Endothelial cell (in vitro differentiated cells): ENCODE results near the gene ZBTB4. TPM values are rescaled to one million over a fixed set of nuclear protein-coding genes. Genes with fewer than 3 reads are reported as not detected.

ENCODE experiments used
- DNase-seq: peaks from one replicate; pipeline ENCODE4 v3.0.0; 2021; ENCODE audit warnings: low spot score
- H3K27ac Mint-ChIP-seq: one replicate; pipeline ENCODE4 v1.8.0; 2021; ENCODE audit warnings: mixed read lengths, inconsistent platforms; ENCODE audit not compliant: unreplicated experiment
- H3K27me3 Mint-ChIP-seq: one replicate; pipeline ENCODE4 v1.8.0; 2021; ENCODE audit warnings: mild to moderate bottlenecking, moderate library complexity, mixed read lengths, inconsistent platforms; ENCODE audit not compliant: unreplicated experiment
- H3K36me3 Mint-ChIP-seq: one replicate; pipeline ENCODE4 v1.8.0; 2021; ENCODE audit warnings: mild to moderate bottlenecking, low read depth, mixed read lengths, inconsistent platforms; ENCODE audit not compliant: unreplicated experiment
- H3K4me1 Mint-ChIP-seq: one replicate; pipeline ENCODE4 v1.8.0; 2021; ENCODE audit warnings: mild to moderate bottlenecking, mixed read lengths, inconsistent platforms; ENCODE audit not compliant: unreplicated experiment
- H3K4me3 Mint-ChIP-seq: one replicate; pipeline ENCODE4 v1.8.0; 2021; ENCODE audit warnings: mild to moderate bottlenecking, mixed read lengths, inconsistent platforms; ENCODE audit not compliant: unreplicated experiment
- H3K9me3 Mint-ChIP-seq: one replicate; pipeline ENCODE4 v1.8.0; 2021; ENCODE audit warnings: mixed read lengths, inconsistent platforms; ENCODE audit not compliant: unreplicated experiment
- total RNA-seq: library from RNA; stranded (reverse); fragmentation: NEBNext Ultra II Directional; extraction: Animal tissue kit (Norgen Biotek cat#: 25700); gene quantifications from one replicate; pipeline ENCODE4 v1.2.1, GENCODE V29; 2021; ENCODE audit not compliant: unreplicated experiment
- TF ChIP-seq, protein P1 (sequence below): fragments of 200-600 bp; sonication (generic); IDR thresholded peaks from one replicate; pipeline ENCODE4 v1.5.0; 2021; ENCODE audit warnings: antibody characterized with exemption; ENCODE audit not compliant: unreplicated experiment

ZBTB4 gene
- total RNA-seq, 1 donor from 2014 or later, result 21.5 TPM

DNA sequence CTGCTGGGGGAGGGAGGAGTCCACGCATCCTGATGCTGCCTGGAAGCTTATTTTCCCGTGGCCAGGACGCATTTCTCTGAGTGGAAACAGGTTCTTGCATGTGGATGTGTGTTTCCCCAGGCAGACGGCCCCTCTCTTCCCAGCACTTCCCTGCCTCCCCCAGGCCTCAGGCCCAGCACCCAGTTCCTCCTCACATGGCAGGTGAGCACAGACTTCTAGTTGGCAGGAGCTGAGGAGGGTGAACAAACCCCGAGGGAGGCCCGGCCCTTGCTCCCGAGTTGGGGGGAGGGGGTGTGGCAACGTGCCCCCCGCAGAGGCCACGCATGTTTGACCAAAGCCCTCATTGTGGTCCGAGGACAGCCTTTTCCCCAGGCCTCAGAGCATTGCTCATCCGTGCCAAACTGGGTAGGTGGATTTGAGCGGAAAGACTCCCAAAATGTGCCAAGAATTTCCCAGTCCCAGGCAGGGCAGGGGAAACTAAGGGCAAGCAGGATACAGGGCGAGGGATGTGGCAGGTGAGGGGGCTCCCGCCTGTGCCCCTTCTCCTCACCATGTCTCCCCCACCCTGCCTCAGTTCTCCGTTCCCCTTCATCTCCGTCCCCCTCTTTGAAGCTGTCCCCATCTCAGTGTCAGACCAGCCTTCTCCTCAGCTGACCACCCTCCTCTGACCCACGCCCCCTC, 60.8 kb downstream of the ZBTB4 start:
- peaks cover 4% of the 10 kb centered on the region for H3K27me3 Mint-ChIP-seq
- H3K36me3 Mint-ChIP-seq, result peaks cover 20% of the 10 kb centered on the region
- H3K27ac Mint-ChIP-seq, result peak overlapping the region; percentile 42
- TF ChIP-seq, protein P1, sequence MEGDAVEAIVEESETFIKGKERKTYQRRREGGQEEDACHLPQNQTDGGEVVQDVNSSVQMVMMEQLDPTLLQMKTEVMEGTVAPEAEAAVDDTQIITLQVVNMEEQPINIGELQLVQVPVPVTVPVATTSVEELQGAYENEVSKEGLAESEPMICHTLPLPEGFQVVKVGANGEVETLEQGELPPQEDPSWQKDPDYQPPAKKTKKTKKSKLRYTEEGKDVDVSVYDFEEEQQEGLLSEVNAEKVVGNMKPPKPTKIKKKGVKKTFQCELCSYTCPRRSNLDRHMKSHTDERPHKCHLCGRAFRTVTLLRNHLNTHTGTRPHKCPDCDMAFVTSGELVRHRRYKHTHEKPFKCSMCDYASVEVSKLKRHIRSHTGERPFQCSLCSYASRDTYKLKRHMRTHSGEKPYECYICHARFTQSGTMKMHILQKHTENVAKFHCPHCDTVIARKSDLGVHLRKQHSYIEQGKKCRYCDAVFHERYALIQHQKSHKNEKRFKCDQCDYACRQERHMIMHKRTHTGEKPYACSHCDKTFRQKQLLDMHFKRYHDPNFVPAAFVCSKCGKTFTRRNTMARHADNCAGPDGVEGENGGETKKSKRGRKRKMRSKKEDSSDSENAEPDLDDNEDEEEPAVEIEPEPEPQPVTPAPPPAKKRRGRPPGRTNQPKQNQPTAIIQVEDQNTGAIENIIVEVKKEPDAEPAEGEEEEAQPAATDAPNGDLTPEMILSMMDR, result no peak
- DNase-seq, result no peak
- no peaks in the 10 kb centered on the region for H3K9me3 Mint-ChIP-seq
- no peak overlapping the region for H3K4me3 Mint-ChIP-seq
- peaks cover 8% of the 10 kb centered on the region for H3K4me1 Mint-ChIP-seq

DNA sequence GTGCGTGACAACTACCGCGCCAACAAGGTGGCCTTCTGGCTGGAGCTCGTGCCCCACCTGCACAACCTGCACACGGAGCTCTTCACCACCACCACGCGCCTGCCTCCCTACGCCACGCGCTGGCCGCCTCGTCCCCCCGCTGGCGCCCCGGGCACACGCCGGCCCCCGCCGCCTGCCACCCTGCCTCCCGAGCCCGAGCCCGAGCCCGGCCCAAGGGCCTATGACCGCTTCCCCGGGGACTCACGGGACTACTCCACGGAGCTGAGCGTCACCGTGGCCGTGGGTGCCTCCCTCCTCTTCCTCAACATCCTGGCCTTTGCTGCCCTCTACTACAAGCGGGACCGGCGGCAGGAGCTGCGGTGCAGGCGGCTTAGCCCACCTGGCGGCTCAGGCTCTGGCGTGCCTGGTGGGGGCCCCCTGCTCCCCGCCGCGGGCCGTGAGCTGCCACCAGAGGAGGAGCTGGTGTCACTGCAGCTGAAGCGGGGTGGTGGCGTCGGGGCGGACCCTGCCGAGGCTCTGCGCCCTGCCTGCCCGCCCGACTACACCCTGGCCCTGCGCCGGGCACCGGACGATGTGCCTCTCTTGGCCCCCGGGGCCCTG, 62.3 kb downstream of the ZBTB4 start:
- H3K4me1 Mint-ChIP-seq, result peaks cover 17% of the 10 kb centered on the region
- no peak overlapping the region for H3K27ac Mint-ChIP-seq
- H3K27me3 Mint-ChIP-seq, result peaks cover 4% of the 10 kb centered on the region

DNA sequence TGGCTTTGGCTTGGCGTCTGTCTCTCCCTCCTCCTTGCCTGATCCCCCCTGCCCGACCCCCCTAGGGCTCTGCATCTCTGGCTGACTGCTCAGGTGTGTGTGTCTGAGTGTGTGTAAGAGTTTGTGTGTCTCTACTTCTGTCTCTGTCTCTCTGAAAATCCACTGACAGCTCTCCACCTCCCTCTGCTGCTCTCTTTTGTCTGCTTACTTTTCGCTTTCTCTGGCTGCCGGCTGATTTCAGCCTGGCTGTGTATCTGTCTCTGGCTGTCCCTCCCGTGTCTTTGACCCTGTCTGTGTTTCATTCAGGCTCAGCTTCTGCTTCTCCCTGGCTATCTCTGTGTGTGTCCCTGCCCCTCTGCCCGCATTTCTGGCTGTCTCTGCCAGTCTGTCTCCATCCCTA, 63.1 kb downstream of the ZBTB4 start:
- TF ChIP-seq, protein P1, result no peak
- Mint-ChIP-seq H3K27ac (no peak overlapping the region), H3K4me3 (peak overlapping the region; percentile 59), H3K27me3 (peaks cover 4% of the 10 kb centered on the region), H3K4me1 (peaks cover 19% of the 10 kb centered on the region), H3K36me3 (peaks cover 20% of the 10 kb centered on the region), H3K9me3 (no peaks in the 10 kb centered on the region)
- DNase-seq, result no peak

More for the DNA sequence above, 62.3 kb downstream of the ZBTB4 start:
- Mint-ChIP-seq H3K9me3 (no peaks in the 10 kb centered on the region), H3K4me3 (no peak overlapping the region), H3K36me3 (peaks cover 20% of the 10 kb centered on the region)
- TF ChIP-seq, protein P1, result no peak
- no peak for DNase-seq

DNA sequence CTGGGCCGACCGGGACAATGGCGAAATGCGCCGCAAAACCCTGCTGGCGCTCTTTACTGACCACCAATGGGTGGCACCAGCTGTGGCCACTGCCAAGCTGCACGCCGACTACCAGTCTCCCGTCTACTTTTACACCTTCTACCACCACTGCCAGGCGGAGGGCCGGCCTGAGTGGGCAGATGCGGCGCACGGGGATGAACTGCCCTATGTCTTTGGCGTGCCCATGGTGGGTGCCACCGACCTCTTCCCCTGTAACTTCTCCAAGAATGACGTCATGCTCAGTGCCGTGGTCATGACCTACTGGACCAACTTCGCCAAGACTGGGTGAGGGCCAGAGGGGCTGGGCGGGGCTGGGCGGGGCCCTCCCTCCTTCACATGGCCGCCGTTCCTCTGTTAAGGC, 63.6 kb downstream of the ZBTB4 start:
- Mint-ChIP-seq H3K9me3 (no peaks in the 10 kb centered on the region), H3K4me1 (peaks cover 19% of the 10 kb centered on the region), H3K4me3 (no peak overlapping the region), H3K27me3 (peaks cover 5% of the 10 kb centered on the region), H3K36me3 (peaks cover 20% of the 10 kb centered on the region), H3K27ac (no peak overlapping the region)
- TF ChIP-seq, protein P1, result no peak
- no peak for DNase-seq

DNA sequence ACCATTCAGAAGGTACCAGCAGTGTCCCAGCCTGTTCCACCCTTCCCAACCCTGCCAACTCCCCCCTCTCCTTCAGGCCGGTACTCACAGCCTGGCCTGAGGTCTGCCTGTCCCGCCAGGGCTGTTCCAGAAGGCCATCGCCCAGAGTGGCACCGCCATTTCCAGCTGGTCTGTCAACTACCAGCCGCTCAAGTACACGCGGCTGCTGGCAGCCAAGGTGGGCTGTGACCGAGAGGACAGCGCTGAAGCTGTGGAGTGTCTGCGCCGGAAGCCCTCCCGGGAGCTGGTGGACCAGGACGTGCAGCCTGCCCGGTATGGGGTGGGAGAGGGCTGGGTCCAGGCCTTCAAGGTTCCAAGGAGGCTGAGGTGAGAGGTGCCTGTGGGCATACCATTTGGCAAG, 64.6 kb downstream of the ZBTB4 start:
- no peaks in the 10 kb centered on the region for H3K9me3 Mint-ChIP-seq
- H3K36me3 Mint-ChIP-seq, result peaks cover 27% of the 10 kb centered on the region

More for the DNA sequence above, 64.6 kb downstream of the ZBTB4 start:
- peaks cover 22% of the 10 kb centered on the region for H3K4me1 Mint-ChIP-seq
- H3K27me3 Mint-ChIP-seq, result peaks cover 9% of the 10 kb centered on the region
- no peak overlapping the region for H3K27ac Mint-ChIP-seq
- DNase-seq, result no peak
- TF ChIP-seq, protein P1, result no peak
- H3K4me3 Mint-ChIP-seq, result no peak overlapping the region
